Vagina (tissue), 2 donors: Measurements from ENCODE around the gene ENOX1.

Experiments
- POLR2A ChIP-seq, 2 donors: fragments of 450-650 bp; IDR thresholded peaks; one replicate each; pipeline ENCODE4 v1.6.1; 2017; ENCODE audit warnings: antibody characterized with exemption in 2 of 2, mild to moderate bottlenecking in 2 of 2, moderate library complexity in 2 of 2
- POLR2AphosphoS5 ChIP-seq, 2 donors: sonication (generic); formaldehyde crosslinking; IDR thresholded peaks; one replicate each; pipeline ENCODE4 v1.9.0; 2017; ENCODE audit warnings: antibody characterized with exemption in 2 of 2, mild to moderate bottlenecking in 2 of 2, low read depth in 1 of 2; ENCODE audit not compliant: insufficient read depth in 1 of 2
- TF ChIP-seq, protein P1 (sequence below), 3 experiments: fragments of 450-650 bp in 2 of 3; fragments of 200-600 bp in 1 of 3; sonication (generic) in 1 of 3; IDR thresholded peaks; one replicate each; pipeline ENCODE4 v1.5.1; 2017 to 2019; ENCODE audit warnings: antibody characterized with exemption in 3 of 3, mild to moderate bottlenecking in 2 of 3, moderate library complexity in 2 of 3

DNA sequence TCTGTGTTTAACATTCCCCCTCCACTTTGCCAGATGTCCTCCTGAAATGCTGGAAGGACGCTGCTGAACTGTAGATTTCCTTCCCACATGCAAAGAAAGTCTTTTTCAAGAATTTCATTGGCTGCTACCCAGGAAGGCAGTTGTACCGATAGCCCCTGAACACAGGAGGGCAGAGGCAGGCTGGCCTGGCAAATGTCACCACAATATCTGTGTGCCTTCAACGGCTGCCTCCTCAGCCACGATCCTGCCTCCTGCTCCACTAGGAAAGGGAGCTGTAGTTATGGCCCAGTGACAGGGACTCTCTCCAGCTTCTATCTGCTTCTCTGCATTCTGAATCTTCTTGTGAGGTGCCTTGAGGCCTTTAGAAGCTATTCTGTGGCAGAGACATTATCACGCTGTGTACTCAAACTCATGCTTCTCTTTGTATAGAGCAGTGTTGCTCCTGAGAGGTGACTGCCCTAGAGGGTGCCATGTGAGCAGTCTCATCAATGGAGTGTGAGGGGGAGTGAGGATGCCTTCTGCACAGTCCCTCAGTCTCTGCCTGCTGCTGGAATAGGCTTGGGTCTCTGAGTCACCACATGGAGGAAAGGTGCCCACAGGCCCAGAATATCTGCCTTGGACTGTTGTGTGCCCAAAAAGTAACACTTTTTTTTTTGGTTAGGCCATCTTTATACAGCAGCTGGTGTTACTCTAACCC is 483.6 kb downstream of the ENOX1 start:
- TF ChIP-seq, protein P1, sequence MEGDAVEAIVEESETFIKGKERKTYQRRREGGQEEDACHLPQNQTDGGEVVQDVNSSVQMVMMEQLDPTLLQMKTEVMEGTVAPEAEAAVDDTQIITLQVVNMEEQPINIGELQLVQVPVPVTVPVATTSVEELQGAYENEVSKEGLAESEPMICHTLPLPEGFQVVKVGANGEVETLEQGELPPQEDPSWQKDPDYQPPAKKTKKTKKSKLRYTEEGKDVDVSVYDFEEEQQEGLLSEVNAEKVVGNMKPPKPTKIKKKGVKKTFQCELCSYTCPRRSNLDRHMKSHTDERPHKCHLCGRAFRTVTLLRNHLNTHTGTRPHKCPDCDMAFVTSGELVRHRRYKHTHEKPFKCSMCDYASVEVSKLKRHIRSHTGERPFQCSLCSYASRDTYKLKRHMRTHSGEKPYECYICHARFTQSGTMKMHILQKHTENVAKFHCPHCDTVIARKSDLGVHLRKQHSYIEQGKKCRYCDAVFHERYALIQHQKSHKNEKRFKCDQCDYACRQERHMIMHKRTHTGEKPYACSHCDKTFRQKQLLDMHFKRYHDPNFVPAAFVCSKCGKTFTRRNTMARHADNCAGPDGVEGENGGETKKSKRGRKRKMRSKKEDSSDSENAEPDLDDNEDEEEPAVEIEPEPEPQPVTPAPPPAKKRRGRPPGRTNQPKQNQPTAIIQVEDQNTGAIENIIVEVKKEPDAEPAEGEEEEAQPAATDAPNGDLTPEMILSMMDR (IDR thresholded peaks at IDR 0.05), result no peak
- TF ChIP-seq POLR2AphosphoS5 (IDR thresholded peaks at IDR 0.05; ENCODE audit: insufficient read depth in 1 of 2, low read depth in 1 of 2) (no peak), POLR2A (IDR thresholded peaks at IDR 0.05) (no peak)
